ENCODE measurements around the gene SFR1.

- TF ChIP-seq CTCF (IDR thresholded peaks at IDR 0.05; ENCODE audit: low read length) = no peak
- TF ChIP-seq EZH2phosphoT487 (IDR thresholded peaks at IDR 0.05; ENCODE audit: low read length) = no peak
Observed at GRCh38 chr10:104092749-104093148, 29.2 kb upstream of the SFR1 start.

All from MM.1S (cell line).